ENCODE data around the gene MIGA2.
"Not testable (repeated sequence)": the region's sequence is repeated elsewhere in the genome, so short reads cannot be mapped to it uniquely, and the experiment has no call there.

DNA sequence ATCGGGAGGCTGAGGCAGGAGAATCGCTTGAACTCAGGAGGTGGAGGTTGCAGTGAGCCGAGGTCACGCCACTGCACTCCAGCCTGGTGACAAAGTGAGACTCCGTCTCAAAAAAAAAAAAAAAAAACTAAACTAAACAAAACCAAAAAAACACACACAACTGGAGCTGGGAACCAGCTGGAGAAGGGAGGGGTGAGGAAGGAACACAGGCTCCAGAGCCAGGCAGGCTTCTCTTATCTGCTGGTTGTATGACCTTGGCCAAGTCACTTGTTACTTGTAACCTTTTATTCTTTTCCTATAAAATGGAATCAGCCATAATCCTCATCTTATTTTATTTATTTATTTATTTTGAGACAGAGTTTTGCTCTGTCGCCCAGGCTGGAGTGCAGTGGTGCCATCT lies 32.3 kb upstream of the MIGA2 start:
- TF ChIP-seq, protein P1, sequence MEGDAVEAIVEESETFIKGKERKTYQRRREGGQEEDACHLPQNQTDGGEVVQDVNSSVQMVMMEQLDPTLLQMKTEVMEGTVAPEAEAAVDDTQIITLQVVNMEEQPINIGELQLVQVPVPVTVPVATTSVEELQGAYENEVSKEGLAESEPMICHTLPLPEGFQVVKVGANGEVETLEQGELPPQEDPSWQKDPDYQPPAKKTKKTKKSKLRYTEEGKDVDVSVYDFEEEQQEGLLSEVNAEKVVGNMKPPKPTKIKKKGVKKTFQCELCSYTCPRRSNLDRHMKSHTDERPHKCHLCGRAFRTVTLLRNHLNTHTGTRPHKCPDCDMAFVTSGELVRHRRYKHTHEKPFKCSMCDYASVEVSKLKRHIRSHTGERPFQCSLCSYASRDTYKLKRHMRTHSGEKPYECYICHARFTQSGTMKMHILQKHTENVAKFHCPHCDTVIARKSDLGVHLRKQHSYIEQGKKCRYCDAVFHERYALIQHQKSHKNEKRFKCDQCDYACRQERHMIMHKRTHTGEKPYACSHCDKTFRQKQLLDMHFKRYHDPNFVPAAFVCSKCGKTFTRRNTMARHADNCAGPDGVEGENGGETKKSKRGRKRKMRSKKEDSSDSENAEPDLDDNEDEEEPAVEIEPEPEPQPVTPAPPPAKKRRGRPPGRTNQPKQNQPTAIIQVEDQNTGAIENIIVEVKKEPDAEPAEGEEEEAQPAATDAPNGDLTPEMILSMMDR (IDR thresholded peaks at IDR 0.05), result not testable (repeated sequence)
- TF ChIP-seq ZFX (IDR thresholded peaks at IDR 0.05; ENCODE audit: borderline replicate concordance), result not testable (repeated sequence)

Measured in 22Rv1 (cell line).